ENCODE data around the gene UMPS. TPM values are rescaled to one million over a fixed set of nuclear protein-coding genes. Genes with fewer than 3 reads are reported as not detected.
"Not testable (repeated sequence)": the region's sequence is repeated elsewhere in the genome, so short reads cannot be mapped to it uniquely, and the experiment has no call there.

The UMPS gene
- total and polyA plus RNA-seq, 9 donors: 15.2 to 39.5 (median 23.9) TPM

DNA sequence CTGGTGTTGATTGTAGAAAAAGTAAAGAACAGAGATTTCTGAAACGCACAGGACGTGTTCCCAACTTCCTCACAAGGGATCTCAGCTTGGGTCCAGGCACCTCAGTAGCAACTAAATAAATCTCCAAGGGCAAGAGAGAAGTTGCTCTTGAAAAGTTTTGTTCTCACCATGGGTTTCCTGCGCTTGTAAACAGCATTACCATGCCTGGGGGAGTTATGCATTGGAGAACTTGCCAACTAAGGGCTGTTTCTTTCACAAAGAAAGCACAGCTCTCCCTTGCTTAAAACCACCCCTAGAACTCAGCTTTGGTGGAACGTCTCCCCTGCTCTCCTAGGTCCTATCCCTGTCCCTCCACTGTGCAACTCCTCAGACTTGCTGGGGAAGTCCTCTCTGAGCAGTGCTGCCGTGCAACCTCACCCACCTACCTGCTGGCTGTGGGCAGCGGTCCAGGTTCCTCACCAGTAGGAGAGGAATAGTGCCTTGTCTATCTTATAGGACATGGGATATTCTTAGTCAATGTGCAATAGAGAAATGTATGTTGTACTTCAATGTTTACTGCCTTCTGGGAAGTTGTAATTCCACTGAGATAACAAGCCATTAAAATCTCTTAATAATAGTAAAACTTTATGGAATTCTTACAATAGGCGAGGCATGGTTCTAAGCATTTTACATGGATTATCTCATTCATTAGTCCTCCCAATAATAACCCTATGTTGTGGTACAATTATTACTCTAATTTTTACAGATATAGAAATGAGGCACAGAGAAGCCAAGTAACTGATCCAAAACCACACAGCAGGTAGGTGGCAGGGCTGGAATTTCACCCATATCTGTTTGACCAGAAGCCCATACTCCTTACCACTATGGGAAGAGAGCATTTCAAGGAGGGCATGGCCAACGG lies 51.5 kb downstream of the UMPS start:
- TF ChIP-seq, protein P1, sequence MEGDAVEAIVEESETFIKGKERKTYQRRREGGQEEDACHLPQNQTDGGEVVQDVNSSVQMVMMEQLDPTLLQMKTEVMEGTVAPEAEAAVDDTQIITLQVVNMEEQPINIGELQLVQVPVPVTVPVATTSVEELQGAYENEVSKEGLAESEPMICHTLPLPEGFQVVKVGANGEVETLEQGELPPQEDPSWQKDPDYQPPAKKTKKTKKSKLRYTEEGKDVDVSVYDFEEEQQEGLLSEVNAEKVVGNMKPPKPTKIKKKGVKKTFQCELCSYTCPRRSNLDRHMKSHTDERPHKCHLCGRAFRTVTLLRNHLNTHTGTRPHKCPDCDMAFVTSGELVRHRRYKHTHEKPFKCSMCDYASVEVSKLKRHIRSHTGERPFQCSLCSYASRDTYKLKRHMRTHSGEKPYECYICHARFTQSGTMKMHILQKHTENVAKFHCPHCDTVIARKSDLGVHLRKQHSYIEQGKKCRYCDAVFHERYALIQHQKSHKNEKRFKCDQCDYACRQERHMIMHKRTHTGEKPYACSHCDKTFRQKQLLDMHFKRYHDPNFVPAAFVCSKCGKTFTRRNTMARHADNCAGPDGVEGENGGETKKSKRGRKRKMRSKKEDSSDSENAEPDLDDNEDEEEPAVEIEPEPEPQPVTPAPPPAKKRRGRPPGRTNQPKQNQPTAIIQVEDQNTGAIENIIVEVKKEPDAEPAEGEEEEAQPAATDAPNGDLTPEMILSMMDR (IDR thresholded peaks at IDR 0.05): no peak
- TF ChIP-seq POLR2A (IDR thresholded peaks at IDR 0.05): no peak
- TF ChIP-seq EP300 (IDR thresholded peaks at IDR 0.05): no peak
- no peaks in the 10 kb centered on the region for H3K36me3 ChIP-seq
- WGBS, 3 donors: 55 to 78% (median 61%) methylated on average over 8 of the region's 8 CpGs
- peak overlapping the region; percentile 68 for H3K27ac ChIP-seq
- H3K27me3 ChIP-seq: no peaks in the 10 kb centered on the region
- H3K9me3 ChIP-seq: no peaks in the 10 kb centered on the region
- intact Hi-C loops (cut with DNase I): no loop called here
- DNase-seq: no peak
- no peak overlapping the region for H3K4me3 ChIP-seq
- H3K4me1 ChIP-seq (ENCODE audit: insufficient read depth): peaks cover 9% of the 10 kb centered on the region

DNA sequence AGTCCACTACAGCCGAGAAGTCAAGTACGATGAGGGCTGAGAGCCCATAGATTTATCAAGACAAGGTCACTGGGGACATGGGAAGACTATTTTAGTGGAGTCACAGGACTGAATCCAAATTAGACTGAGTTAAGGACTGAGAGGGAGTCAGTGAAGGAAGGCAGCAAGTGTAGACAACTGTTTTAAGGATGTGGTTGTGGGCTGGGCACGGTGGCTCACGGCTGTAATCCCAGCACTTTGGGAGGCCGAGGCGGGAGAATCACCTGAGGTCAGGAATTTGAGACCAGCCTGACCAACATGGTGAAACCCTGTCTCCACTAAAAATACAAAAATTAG lies 52.1 kb downstream of the UMPS start:
- DNase-seq; intact Hi-C loops (cut with DNase I); H3K27me3 ChIP-seq; H3K27ac ChIP-seq; H3K36me3 ChIP-seq; H3K4me1 ChIP-seq (ENCODE audit: insufficient read depth); H3K9me3 ChIP-seq; H3K4me3 ChIP-seq: not testable (repeated sequence)
- WGBS, 3 donors: 81 to 90% (median 88%) methylated on average over 6 of the region's 6 CpGs

DNA sequence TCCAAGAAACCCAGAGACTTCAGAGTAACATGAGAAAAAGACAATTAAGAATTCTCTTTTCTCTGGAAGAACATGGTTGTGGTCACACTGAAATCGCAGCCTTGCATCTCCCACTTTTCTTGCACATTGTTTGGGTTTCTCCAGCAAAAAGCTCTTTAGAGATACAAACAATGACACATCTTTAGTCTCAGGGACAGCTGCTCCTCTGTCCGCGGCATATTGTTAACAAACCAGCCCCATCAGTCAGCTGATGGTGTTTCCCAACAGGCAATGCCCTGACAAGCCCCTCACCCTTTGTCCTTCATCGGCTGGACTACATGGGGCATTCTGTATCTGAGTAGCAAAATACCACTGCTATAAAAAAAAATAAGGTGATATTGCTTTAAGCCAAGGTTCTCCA lies 53.4 kb downstream of the UMPS start:
- H3K27ac ChIP-seq: no peak overlapping the region
- peaks cover 11% of the 10 kb centered on the region for H3K4me1 ChIP-seq (ENCODE audit: insufficient read depth)
- intact Hi-C loops (cut with DNase I): no loop called here
- no peaks in the 10 kb centered on the region for H3K9me3 ChIP-seq
- H3K4me3 ChIP-seq: no peak overlapping the region
- H3K27me3 ChIP-seq: no peaks in the 10 kb centered on the region
- TF ChIP-seq, protein P1 (IDR thresholded peaks at IDR 0.05): no peak
- no peak for TF ChIP-seq EP300 (IDR thresholded peaks at IDR 0.05)
- TF ChIP-seq POLR2A (IDR thresholded peaks at IDR 0.05): no peak
- 43 to 73% (median 48%) methylated on average over 4 of the region's 4 CpGs for WGBS, 3 donors
- no peaks in the 10 kb centered on the region for H3K36me3 ChIP-seq
- DNase-seq: no peak

DNA sequence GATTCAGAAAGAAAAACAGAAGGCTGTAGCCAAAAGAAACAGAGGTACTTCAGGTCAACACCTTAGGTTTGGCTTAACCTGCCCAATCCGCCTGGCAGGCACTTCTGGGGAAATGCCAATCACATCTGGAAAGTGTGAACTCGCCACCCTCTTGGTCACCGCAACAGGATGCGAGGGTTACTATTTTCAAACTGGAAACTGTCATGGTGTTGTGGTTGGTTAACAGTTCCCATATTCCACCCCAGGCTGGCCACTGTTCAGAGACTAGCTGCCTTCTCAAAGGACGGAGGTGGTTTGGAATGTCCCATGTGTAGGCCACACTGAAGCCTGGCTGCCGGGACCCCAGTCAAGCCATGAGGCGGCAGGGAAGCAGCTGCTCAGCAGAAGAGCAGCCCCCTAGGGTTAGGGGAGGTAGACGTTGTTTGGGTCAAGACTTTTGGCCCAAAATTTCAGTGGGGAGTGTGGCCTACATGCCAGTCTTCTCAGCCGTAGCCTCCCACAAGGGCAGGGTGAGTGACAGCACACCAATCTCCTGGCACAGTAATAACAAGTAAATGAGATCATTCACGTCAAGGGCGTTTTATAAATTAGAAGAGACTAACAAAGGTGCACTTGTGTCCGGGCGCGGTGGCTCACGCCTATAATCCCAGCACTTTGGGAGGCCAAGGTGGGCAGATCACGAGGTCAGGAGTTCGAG lies 54.6 kb downstream of the UMPS start:
- Histone ChIP-seq H3K4me3 (no peak overlapping the region), H3K36me3 (no peaks in the 10 kb centered on the region), H3K4me1 (ENCODE audit: insufficient read depth) (peaks cover 11% of the 10 kb centered on the region), H3K27ac (no peak overlapping the region), H3K9me3 (no peaks in the 10 kb centered on the region), H3K27me3 (no peaks in the 10 kb centered on the region)
- intact Hi-C loops (cut with DNase I): loop anchor here in 1 of 4 donors (5.0 kb wide), 1 partner anchor 102 kb away; the partner anchor contains the start of gene ITGB5
- TF ChIP-seq EP300 (IDR thresholded peaks at IDR 0.05) (no peak), POLR2A (IDR thresholded peaks at IDR 0.05) (no peak)
- TF ChIP-seq, protein P1 (IDR thresholded peaks at IDR 0.05): no peak
- 93 to 94% (median 94%) methylated on average over 17 of the region's 17 CpGs for WGBS, 3 donors
- no peak for DNase-seq

Measured in ovary (tissue), 9 donors.